ENCODE data around the gene DGKQ. TPM values are rescaled to one million over a fixed set of nuclear protein-coding genes. Genes with fewer than 3 reads are reported as not detected.

Gene DGKQ
- total and polyA plus RNA-seq, 3 donors from 2014 or later: 10.8 to 22.7 (median 20.7) TPM

GRCh38 chr4:954211-955020 lies 19.0 kb downstream of the DGKQ start:
- Histone ChIP-seq H3K36me3 (ENCODE audit: low read depth, missing control alignments) (no peaks in the 10 kb centered on the region), H3K27ac (no peak overlapping the region), H3K9me3 (no peaks in the 10 kb centered on the region), H3K4me1 (no peaks in the 10 kb centered on the region), H3K27me3 (no peaks in the 10 kb centered on the region), H3K4me3 (no peak overlapping the region)
- 95 to 97% methylated on average over 17 of the region's 17 CpGs for WGBS, 2 donors
- intact Hi-C loops (cut with DNase I; ENCODE audit: low total_unique reads): no loop called here
- TF ChIP-seq, protein P1, sequence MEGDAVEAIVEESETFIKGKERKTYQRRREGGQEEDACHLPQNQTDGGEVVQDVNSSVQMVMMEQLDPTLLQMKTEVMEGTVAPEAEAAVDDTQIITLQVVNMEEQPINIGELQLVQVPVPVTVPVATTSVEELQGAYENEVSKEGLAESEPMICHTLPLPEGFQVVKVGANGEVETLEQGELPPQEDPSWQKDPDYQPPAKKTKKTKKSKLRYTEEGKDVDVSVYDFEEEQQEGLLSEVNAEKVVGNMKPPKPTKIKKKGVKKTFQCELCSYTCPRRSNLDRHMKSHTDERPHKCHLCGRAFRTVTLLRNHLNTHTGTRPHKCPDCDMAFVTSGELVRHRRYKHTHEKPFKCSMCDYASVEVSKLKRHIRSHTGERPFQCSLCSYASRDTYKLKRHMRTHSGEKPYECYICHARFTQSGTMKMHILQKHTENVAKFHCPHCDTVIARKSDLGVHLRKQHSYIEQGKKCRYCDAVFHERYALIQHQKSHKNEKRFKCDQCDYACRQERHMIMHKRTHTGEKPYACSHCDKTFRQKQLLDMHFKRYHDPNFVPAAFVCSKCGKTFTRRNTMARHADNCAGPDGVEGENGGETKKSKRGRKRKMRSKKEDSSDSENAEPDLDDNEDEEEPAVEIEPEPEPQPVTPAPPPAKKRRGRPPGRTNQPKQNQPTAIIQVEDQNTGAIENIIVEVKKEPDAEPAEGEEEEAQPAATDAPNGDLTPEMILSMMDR (IDR thresholded peaks at IDR 0.05): no peak
- no peak for TF ChIP-seq POLR2A (IDR thresholded peaks at IDR 0.05)
- DNase-seq: no peak

DNA sequence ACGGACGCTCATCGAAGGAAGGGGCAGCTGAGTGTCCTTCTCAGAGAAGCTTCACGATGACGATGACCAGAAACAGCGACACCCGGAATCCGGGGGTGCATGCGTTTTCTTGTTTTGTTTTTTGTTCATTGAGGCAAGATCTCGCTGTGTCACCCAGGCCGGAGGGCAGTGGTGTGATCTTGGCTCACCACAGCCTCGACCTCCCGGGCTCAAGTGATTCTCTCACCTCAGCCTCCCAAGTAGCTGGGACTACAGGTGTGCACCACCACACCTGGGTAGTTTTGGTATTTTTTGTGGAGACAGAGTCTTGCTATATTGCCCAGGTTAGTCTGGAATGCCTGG lies 19.8 kb downstream of the DGKQ start:
- peaks cover under 1% of the 10 kb centered on the region for H3K4me1 ChIP-seq
- H3K9me3 ChIP-seq: no peaks in the 10 kb centered on the region
- no peak overlapping the region for H3K4me3 ChIP-seq
- TF ChIP-seq, protein P1 (IDR thresholded peaks at IDR 0.05): no peak
- WGBS, 2 donors: 96 to 97% methylated on average over 13 of the region's 13 CpGs
- no peak for DNase-seq
- intact Hi-C loops (cut with DNase I; ENCODE audit: low total_unique reads): no loop called here
- no peak overlapping the region for H3K27ac ChIP-seq
- no peaks in the 10 kb centered on the region for H3K27me3 ChIP-seq
- H3K36me3 ChIP-seq (ENCODE audit: low read depth, missing control alignments): no peaks in the 10 kb centered on the region

DNA sequence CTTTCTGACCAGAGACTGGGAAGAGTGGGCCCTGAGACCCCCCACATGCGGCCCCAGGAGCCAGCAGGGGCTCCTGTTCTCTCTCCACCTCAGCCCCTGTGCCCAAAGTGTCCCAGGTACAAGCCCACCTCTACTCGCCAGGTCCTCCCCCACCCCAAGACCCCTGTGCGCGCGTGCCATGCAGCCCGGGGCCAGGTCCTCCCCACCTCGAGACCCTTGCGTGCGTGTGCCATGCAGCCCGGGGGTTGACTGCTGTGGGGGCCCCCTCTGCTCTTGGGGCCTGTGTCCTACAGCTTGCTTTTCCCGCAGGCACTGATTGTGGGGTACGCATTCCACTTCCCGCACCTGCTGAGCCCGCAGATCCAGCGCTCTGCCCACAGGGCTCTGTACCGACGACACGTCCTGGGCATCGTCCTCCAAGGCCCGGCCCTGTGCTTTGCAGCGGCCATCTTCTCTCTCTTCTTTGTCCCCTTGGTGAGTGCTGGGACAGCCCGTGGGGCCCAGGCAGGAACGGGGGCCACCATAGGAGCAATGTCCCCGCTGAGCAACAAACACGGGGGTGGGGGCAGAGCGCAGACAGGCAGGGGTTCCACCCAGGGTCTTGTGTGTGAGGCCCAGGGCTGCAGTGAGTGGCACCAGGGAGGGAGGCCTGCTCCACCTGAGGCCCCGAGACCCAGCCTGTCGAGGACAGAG lies 20.3 kb downstream of the DGKQ start:
- Histone ChIP-seq H3K9me3 (no peaks in the 10 kb centered on the region), H3K27ac (no peak overlapping the region), H3K27me3 (no peaks in the 10 kb centered on the region), H3K4me3 (no peak overlapping the region), H3K36me3 (ENCODE audit: low read depth, missing control alignments) (no peaks in the 10 kb centered on the region), H3K4me1 (peaks cover 5% of the 10 kb centered on the region)
- TF ChIP-seq, protein P1 (IDR thresholded peaks at IDR 0.05): no peak
- TF ChIP-seq POLR2A (IDR thresholded peaks at IDR 0.05): no peak
- WGBS, 2 donors: 95 to 97% methylated on average over 21 to 28 of the region's 28 CpGs
- intact Hi-C loops (cut with DNase I; ENCODE audit: low total_unique reads): no loop called here
- DNase-seq: no peak

GRCh38 chr4:951594-952468 lies 21.5 kb downstream of the DGKQ start:
- H3K27ac ChIP-seq: no peak overlapping the region
- H3K27me3 ChIP-seq: no peaks in the 10 kb centered on the region
- WGBS, 2 donors: 88 to 91% methylated on average over 20 to 21 of the region's 23 CpGs
- TF ChIP-seq POLR2A (IDR thresholded peaks at IDR 0.05): no peak
- no peak for DNase-seq
- H3K36me3 ChIP-seq (ENCODE audit: low read depth, missing control alignments): no peaks in the 10 kb centered on the region
- peaks cover 7% of the 10 kb centered on the region for H3K4me1 ChIP-seq
- no peaks in the 10 kb centered on the region for H3K9me3 ChIP-seq
- no peak overlapping the region for H3K4me3 ChIP-seq
- intact Hi-C loops (cut with DNase I; ENCODE audit: low total_unique reads): no loop called here

DNA sequence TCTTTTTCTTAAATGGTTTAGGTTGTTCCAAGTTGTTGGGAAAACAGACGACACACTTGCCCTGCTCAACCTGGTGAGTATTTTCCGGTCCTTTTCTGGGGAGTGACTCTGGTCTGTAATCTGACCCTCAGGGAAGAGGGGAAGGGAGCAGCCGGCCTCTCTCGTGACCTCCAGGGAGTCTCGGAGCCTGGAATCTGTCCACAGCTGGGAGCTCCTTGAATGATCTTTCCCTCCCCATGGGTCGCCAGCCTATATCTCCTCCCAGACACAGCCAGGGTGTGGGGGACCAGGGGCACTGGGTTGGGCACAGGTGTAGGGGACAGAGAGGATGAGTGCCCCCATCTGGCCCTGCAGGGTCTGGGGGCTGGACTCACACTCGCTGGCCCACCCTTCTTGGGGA lies 22.2 kb downstream of the DGKQ start:
- H3K4me3 ChIP-seq: no peak overlapping the region
- no peak overlapping the region for H3K27ac ChIP-seq
- peaks cover 7% of the 10 kb centered on the region for H3K4me1 ChIP-seq
- H3K27me3 ChIP-seq: no peaks in the 10 kb centered on the region
- intact Hi-C loops (cut with DNase I; ENCODE audit: low total_unique reads): no loop called here
- DNase-seq: no peak
- WGBS, 2 donors: 83 to 85% methylated on average over 6 to 7 of the region's 7 CpGs
- TF ChIP-seq, protein P1 (IDR thresholded peaks at IDR 0.05): no peak
- TF ChIP-seq POLR2A (IDR thresholded peaks at IDR 0.05): no peak
- H3K36me3 ChIP-seq (ENCODE audit: low read depth, missing control alignments): no peaks in the 10 kb centered on the region
- no peaks in the 10 kb centered on the region for H3K9me3 ChIP-seq
